Kidney epithelial cell (primary cell): ENCODE measurements around the gene FABP6. TPM values are rescaled to one million over a fixed set of nuclear protein-coding genes. Genes with fewer than 3 reads are reported as not detected.
"Not testable (repeated sequence)": the region's sequence is repeated elsewhere in the genome, so short reads cannot be mapped to it uniquely, and the experiment has no call there.

Experiments
- DNase-seq: peaks from one replicate; pipeline ENCODE4 v3.0.0-alpha.2; 2010; ENCODE audit warnings: low read depth
- H3K27me3 ChIP-seq: 2 replicates; pipeline ENCODE4 v1.6.0; 2011; ENCODE audit warnings: low read length; ENCODE audit not compliant: control insufficient read depth, insufficient read depth
- H3K36me3 ChIP-seq: 2 replicates; pipeline ENCODE4 v1.5.1; 2011; ENCODE audit warnings: low read length; ENCODE audit not compliant: control insufficient read depth, insufficient read depth
- H3K4me3 ChIP-seq: 2 replicates; pipeline ENCODE4 v1.5.1; 2011; ENCODE audit warnings: low read depth, mild to moderate bottlenecking, control low read depth, low read length
- total RNA-seq: library from RNA; depleted of rRNA; stranded (reverse); fragments of >200 nt; gene quantifications from 2 replicates; pipeline ENCODE4 v1.2.3, GENCODE V29; 2015
- TF ChIP-seq, protein P1 (sequence below): IDR thresholded peaks from 2 replicates; pipeline ENCODE4 v1.5.1; 2011; ENCODE audit warnings: mild to moderate bottlenecking, moderate library complexity, low read length, control low read depth, inconsistent platforms; ENCODE audit not compliant: insufficient read depth, poor library complexity, severe bottlenecking

Gene FABP6
- total RNA-seq, 1 donor from 2014 or later: not detected

GRCh38 chr5:160245506-160246086, 16.3 kb downstream of the FABP6 start:
- no peak for DNase-seq
- Histone ChIP-seq H3K27me3 (no peaks in the 10 kb centered on the region), H3K36me3 (no peaks in the 10 kb centered on the region), H3K4me3 (no peak overlapping the region)
- TF ChIP-seq, protein P1, sequence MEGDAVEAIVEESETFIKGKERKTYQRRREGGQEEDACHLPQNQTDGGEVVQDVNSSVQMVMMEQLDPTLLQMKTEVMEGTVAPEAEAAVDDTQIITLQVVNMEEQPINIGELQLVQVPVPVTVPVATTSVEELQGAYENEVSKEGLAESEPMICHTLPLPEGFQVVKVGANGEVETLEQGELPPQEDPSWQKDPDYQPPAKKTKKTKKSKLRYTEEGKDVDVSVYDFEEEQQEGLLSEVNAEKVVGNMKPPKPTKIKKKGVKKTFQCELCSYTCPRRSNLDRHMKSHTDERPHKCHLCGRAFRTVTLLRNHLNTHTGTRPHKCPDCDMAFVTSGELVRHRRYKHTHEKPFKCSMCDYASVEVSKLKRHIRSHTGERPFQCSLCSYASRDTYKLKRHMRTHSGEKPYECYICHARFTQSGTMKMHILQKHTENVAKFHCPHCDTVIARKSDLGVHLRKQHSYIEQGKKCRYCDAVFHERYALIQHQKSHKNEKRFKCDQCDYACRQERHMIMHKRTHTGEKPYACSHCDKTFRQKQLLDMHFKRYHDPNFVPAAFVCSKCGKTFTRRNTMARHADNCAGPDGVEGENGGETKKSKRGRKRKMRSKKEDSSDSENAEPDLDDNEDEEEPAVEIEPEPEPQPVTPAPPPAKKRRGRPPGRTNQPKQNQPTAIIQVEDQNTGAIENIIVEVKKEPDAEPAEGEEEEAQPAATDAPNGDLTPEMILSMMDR: no peak

DNA sequence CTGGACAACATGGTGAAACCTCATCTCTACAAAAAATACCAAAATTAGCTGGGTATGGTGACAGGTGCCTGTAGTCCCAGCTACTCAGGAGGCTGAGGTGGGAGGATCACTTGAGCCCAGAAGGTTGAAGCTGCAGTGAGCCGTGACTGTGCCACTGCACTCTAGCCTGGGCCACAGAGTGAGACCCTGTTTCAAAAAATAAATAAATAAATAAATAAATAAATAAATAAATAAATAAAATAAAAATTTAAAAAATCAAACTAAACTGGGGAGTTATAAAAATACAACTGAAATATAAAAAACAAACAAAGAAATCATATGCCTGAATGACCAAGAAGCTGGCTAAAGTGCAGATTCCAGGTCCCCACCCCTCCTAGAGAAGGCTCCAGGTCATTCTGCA, 20.3 kb downstream of the FABP6 start:
- not testable (repeated sequence) for DNase-seq, H3K4me3 ChIP-seq, H3K36me3 ChIP-seq, H3K27me3 ChIP-seq

DNA sequence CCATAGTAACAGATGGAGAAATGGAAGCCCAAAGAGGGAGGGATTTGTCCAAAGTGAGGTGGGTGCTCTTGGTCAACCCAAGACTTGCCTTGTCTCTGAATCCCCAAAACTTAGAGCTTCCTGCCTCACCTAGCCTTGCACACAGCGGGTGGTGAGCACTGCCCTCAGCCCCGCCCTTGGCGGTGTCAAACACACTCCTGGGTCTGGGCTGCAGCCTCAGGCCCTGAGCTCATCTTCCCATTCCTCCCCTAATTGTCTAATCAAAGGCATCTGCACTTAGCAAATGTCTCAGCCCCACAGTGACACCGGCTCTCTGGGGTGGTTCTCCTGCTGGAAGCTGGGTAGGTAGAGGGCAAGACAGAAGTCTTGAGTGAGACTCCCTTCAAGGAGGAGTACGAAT, 20.9 kb downstream of the FABP6 start:
- H3K4me3 ChIP-seq: no peak overlapping the region
- H3K36me3 ChIP-seq: no peaks in the 10 kb centered on the region
- no peak for DNase-seq
- TF ChIP-seq, protein P1: no peak
- no peaks in the 10 kb centered on the region for H3K27me3 ChIP-seq

DNA sequence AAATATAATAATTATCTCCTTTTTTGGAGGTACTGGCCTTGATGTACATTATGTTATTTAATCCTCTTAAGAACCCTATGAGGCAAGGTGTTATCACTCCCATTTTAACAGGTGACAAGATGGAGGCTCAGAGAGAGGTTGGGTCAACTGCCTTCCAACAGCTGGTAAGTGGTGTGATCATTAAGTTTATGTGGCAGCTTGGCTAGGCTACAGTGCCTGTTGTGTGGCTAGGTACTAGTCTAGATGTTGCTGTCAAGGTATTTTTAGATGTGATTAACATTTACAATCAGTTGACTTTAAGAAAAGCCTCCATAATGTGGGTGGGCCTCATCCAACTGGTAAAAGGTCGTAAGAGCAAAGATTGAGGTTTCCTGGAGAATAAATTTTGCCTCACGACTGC, 21.5 kb downstream of the FABP6 start:
- TF ChIP-seq, protein P1: no peak
- H3K36me3 ChIP-seq: no peaks in the 10 kb centered on the region
- DNase-seq: no peak

DNA sequence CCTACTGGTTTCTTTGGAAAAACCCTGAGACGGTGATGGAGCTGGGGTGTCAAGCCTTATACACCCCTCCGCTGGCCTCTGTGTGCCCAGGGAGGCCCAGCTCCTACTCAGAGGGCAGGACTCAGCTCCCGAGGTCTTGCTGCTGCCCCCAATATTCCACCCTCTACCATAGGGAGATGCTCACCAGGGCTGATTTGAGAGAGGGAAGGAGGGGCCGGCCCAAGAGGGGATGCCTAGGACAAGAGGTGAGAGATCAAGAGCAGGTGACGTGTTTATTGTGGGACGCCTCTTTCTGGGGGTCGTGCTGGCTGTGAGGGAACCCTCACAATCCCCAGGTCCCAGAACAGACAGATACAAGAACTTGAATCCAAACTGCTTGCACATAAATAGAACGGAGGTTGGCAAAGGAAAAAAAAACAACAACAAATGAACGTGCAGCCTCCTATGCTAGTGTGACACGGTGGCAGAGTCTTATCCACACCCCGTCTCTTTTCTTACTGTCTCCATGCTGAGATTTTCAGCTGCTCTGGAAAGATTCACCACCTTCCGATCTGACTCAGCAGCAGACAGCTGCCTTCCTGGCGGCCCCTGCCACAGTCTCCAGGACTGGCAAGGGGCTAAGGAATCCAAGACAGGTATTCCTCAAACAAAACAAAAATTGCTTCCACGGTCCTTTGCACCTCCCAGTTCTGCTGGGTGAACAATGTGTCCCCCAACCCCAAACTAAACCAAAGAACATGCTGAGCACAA, 22.3 kb downstream of the FABP6 start:
- Histone ChIP-seq H3K4me3 (no peak overlapping the region), H3K36me3 (no peaks in the 10 kb centered on the region), H3K27me3 (no peaks in the 10 kb centered on the region)
- DNase-seq: no peak
- TF ChIP-seq, protein P1: no peak

More for the DNA sequence above, 21.5 kb downstream of the FABP6 start:
- Histone ChIP-seq H3K27me3 (no peaks in the 10 kb centered on the region), H3K4me3 (no peak overlapping the region)

- DNase-seq: no peak
- Histone ChIP-seq H3K27me3 (no peaks in the 10 kb centered on the region), H3K36me3 (no peaks in the 10 kb centered on the region), H3K4me3 (no peak overlapping the region)
- TF ChIP-seq, protein P1: no peak
Measured at GRCh38 chr5:160252916-160253315, 23.6 kb downstream of the FABP6 start.
